Liver (tissue), 9 donors: ENCODE results near the gene CDH4. TPM values are rescaled to one million over a fixed set of nuclear protein-coding genes. Genes with fewer than 3 reads are reported as not detected.

Experiments used
- DNase-seq: peaks from one replicate; pipeline ENCODE4 v3.0.0-alpha.2; 2017; ENCODE audit warnings: low spot score
- H3K27ac ChIP-seq, 2 donors: one replicate each; pipeline ENCODE4 v1.7.0; 2013; ENCODE audit warnings: inconsistent platforms in 2 of 2, low read length in 2 of 2, control low read depth in 1 of 2, low read depth in 1 of 2, mild to moderate bottlenecking in 1 of 2
- H3K27me3 ChIP-seq, 4 donors: one replicate each; pipeline versions ENCODE4 v1.6.1 to v1.7.0; 2013; ENCODE audit warnings: low read length in 3 of 4, inconsistent platforms in 1 of 4, mild to moderate bottlenecking in 1 of 4, moderate library complexity in 1 of 4; ENCODE audit not compliant: control insufficient read depth in 4 of 4, insufficient read depth in 4 of 4
- H3K36me3 ChIP-seq, 4 donors: one replicate each; pipeline versions ENCODE4 v1.6.1 to v1.7.0; 2013; ENCODE audit warnings: low read length in 3 of 4, mild to moderate bottlenecking in 3 of 4, low read depth in 1 of 4, moderate library complexity in 1 of 4; ENCODE audit not compliant: control insufficient read depth in 4 of 4, insufficient read depth in 3 of 4
- H3K4me1 ChIP-seq, 4 donors: one replicate each; pipeline versions ENCODE4 v1.6.1 to v1.7.0; 2013; ENCODE audit warnings: low read length in 3 of 4, mild to moderate bottlenecking in 3 of 4, moderate library complexity in 1 of 4; ENCODE audit not compliant: control insufficient read depth in 4 of 4, insufficient read depth in 4 of 4
- H3K4me3 ChIP-seq, 3 donors: one replicate each; pipeline versions ENCODE4 v1.6.1 to v1.7.0; 2013; ENCODE audit warnings: low read length in 3 of 3, control low read depth in 1 of 3, low read depth in 1 of 3, mild to moderate bottlenecking in 1 of 3
- H3K9ac ChIP-seq, 2 donors: one replicate each; pipeline ENCODE4 v1.7.0; 2013; ENCODE audit warnings: low read length in 2 of 2, mild to moderate bottlenecking in 2 of 2, moderate library complexity in 2 of 2, control low read depth in 1 of 2, low read depth in 1 of 2
- H3K9me3 ChIP-seq, 4 donors: one replicate each; pipeline versions ENCODE4 v1.6.1 to v1.7.0; 2013; ENCODE audit warnings: low read length in 3 of 4; ENCODE audit not compliant: control insufficient read depth in 4 of 4
- EGR1 ChIP-seq, 2 donors: IDR thresholded peaks; 2 replicates each; pipeline ENCODE4 v1.6.1; 2016 to 2018; ENCODE audit warnings: antibody characterized with exemption in 2 of 2, low read depth in 2 of 2
- FOXA1 ChIP-seq: IDR thresholded peaks from 2 replicates; pipeline ENCODE4 v1.6.1; 2016; ENCODE audit warnings: antibody characterized with exemption
- FOXA2 ChIP-seq: IDR thresholded peaks from 2 replicates; pipeline ENCODE4 v1.6.1; 2016; ENCODE audit warnings: antibody characterized with exemption
- GABPA ChIP-seq, 2 donors: IDR thresholded peaks in 1 of 2; conservative IDR thresholded peaks in 1 of 2; 2 replicates each; pipeline ENCODE4 v1.6.1; 2016; ENCODE audit warnings: antibody characterized with exemption in 2 of 2, mild to moderate bottlenecking in 1 of 2, moderate library complexity in 1 of 2
- HNF4A ChIP-seq, 2 donors: conservative IDR thresholded peaks; 2 replicates each; pipeline ENCODE4 v1.6.1; 2016; ENCODE audit warnings: antibody characterized with exemption in 2 of 2, mild to moderate bottlenecking in 2 of 2
- HNF4G ChIP-seq: IDR thresholded peaks from 2 replicates; pipeline ENCODE4 v1.6.1; 2016; ENCODE audit warnings: antibody characterized with exemption
- JUND ChIP-seq, 2 donors: IDR thresholded peaks; 2 replicates each; pipeline ENCODE4 v1.6.1; 2016; ENCODE audit warnings: antibody characterized with exemption in 2 of 2
- NR2F2 ChIP-seq: IDR thresholded peaks from 2 replicates; pipeline ENCODE4 v1.6.1; 2016; ENCODE audit warnings: antibody characterized with exemption
- RAD21 ChIP-seq, 2 donors: IDR thresholded peaks; 2 replicates each; pipeline ENCODE4 v1.6.1; 2016; ENCODE audit warnings: antibody characterized with exemption in 2 of 2, mild to moderate bottlenecking in 2 of 2
- REST ChIP-seq: IDR thresholded peaks from 2 replicates; pipeline ENCODE4 v1.6.1; 2016; ENCODE audit warnings: antibody characterized with exemption, mild to moderate bottlenecking
- RXRA ChIP-seq, 2 donors: IDR thresholded peaks; 2 replicates each; pipeline ENCODE4 v1.6.1; 2017 to 2018; ENCODE audit warnings: antibody characterized with exemption in 2 of 2, mild to moderate bottlenecking in 1 of 2
- SP1 ChIP-seq: IDR thresholded peaks from 2 replicates; pipeline ENCODE4 v1.6.1; 2018; ENCODE audit warnings: antibody characterized with exemption, mild to moderate bottlenecking
- TAF1 ChIP-seq: conservative IDR thresholded peaks from 2 replicates; pipeline ENCODE4 v1.6.1; 2016; ENCODE audit warnings: antibody characterized with exemption, mild to moderate bottlenecking
- YY1 ChIP-seq: IDR thresholded peaks from 2 replicates; pipeline ENCODE4 v1.6.1; 2016; ENCODE audit warnings: antibody characterized with exemption, mild to moderate bottlenecking
- ZBTB33 ChIP-seq: IDR thresholded peaks from 2 replicates; pipeline ENCODE4 v1.6.1; 2016; ENCODE audit warnings: antibody characterized with exemption
- WGBS: extraction: QIAGEN DNeasy Blood & Tissue Kit; methylation state at CpG from one replicate; pipeline ENCODE4 v1.1.7; 2013; 5-methylcytosine and 5-hydroxymethylcytosine counted together
- polyA plus RNA-seq, 2 donors: library from polyadenylated mRNA; stranded (reverse) in 1 of 2; unstranded in 1 of 2; fragments of 200-250 nt in 1 of 2; fragments of >200 nt in 1 of 2; fragmentation: Nextera tagmentation in 1 of 2; extraction: Ambion mirVana in 1 of 2; gene quantifications; one replicate each; pipeline versions ENCODE4 v1.2.1 to v1.2.3, GENCODE V29; 2013 to 2015
- total RNA-seq, 2 donors: library from RNA; depleted of rRNA; stranded (reverse); fragments of >200 nt; gene quantifications; one replicate each; pipeline ENCODE4 v1.2.3, GENCODE V29; 2014
- TF ChIP-seq, protein P1 (sequence below): IDR thresholded peaks from 2 replicates; pipeline ENCODE4 v1.6.1; 2016; ENCODE audit warnings: antibody characterized with exemption
- TF ChIP-seq, protein P2 (sequence below): IDR thresholded peaks from 2 replicates; pipeline ENCODE4 v1.6.1; 2016; ENCODE audit warnings: antibody characterized with exemption
- TF ChIP-seq, protein P3 (sequence below): fragments of 150-350 bp; IDR thresholded peaks from 2 replicates; pipeline ENCODE4 v1.5.1; 2017; ENCODE audit warnings: improper control_type of control experiment, low read depth, low read length; ENCODE audit not compliant: missing input control
- donor health status: healthy.
- donor health status: healthy.
- donor health status: healthy.
- donor health status: healthy.
- donor health status: healthy.

Gene CDH4
- total and polyA plus RNA-seq, 4 donors: 0.03 to 0.25 (median 0.19) TPM; not detected in 1

GRCh38 chr20:61916318-61916891 lies 664.3 kb downstream of the CDH4 start:
- Histone ChIP-seq H3K4me3 (no peak overlapping the region), H3K27ac (no peak overlapping the region), H3K36me3 (no peaks in the 10 kb centered on the region), H3K27me3 (peaks cover 0 to 3% (median 0%) of the 10 kb centered on the region in 4 donors), H3K4me1 (no peaks in the 10 kb centered on the region), H3K9me3 (peaks cover 0 to 3% (median 0%) of the 10 kb centered on the region in 4 donors), H3K9ac (no peak overlapping the region)
- 82% methylated on average over 6 of the region's 6 CpGs for WGBS
- TF ChIP-seq EGR1 (IDR thresholded peaks at IDR 0.05; ENCODE audit: low read depth in 2 of 2): no peak
- no peak for DNase-seq

GRCh38 chr20:61917474-61918145 lies 665.5 kb downstream of the CDH4 start:
- H3K36me3 ChIP-seq: no peaks in the 10 kb centered on the region
- peaks cover 0 to 3% (median 0%) of the 10 kb centered on the region in 4 donors for H3K9me3 ChIP-seq
- peaks cover 0 to 3% (median 0%) of the 10 kb centered on the region in 4 donors for H3K27me3 ChIP-seq
- DNase-seq: no peak
- no peak overlapping the region for H3K9ac ChIP-seq
- TF ChIP-seq NR2F2: no peak
- no peaks in the 10 kb centered on the region for H3K4me1 ChIP-seq
- no peak overlapping the region for H3K4me3 ChIP-seq
- 63% methylated on average over 20 of the region's 20 CpGs for WGBS
- no peak overlapping the region for H3K27ac ChIP-seq

DNA sequence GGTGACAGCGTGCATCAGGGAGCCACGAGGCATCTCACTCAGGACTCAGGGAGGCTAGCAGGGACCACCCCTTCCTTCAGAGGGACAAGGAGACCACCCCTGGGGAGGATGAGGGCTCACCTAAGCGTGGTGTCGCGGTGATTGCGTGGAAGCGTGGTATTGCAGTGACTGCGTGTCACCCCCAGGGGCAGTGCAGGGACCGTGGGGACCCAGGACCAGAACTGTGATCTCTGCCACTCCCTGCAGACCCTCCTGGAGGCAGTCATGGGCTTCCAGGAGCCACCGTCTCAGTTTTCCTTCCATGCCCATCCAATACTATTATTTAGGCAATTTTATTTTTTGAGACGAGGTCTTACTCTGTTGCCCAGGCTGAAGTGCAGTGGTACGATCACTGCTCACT lies 666.5 kb downstream of the CDH4 start:
- 91% methylated on average over 12 of the region's 12 CpGs for WGBS
- no peak for DNase-seq
- peaks cover 0 to 3% (median 0%) of the 10 kb centered on the region in 4 donors for H3K27me3 ChIP-seq
- H3K9me3 ChIP-seq: peaks cover 0 to 3% (median 0%) of the 10 kb centered on the region in 4 donors
- H3K4me3 ChIP-seq: no peak overlapping the region
- H3K9ac ChIP-seq: no peak overlapping the region
- no peaks in the 10 kb centered on the region for H3K4me1 ChIP-seq
- TF ChIP-seq, protein P1, sequence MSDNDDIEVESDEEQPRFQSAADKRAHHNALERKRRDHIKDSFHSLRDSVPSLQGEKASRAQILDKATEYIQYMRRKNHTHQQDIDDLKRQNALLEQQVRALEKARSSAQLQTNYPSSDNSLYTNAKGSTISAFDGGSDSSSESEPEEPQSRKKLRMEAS: no peak
- no peak for TF ChIP-seq GABPA (IDR thresholded peaks at IDR 0.05 in 1 of 2, conservative IDR thresholded peaks at IDR 0.05 in 1 of 2)
- TF ChIP-seq RAD21 (IDR thresholded peaks at IDR 0.05): no peak
- no peak for TF ChIP-seq YY1
- TF ChIP-seq HNF4A (conservative IDR thresholded peaks at IDR 0.05): no peak
- no peak for TF ChIP-seq HNF4G
- TF ChIP-seq REST: no peak
- TF ChIP-seq, protein P2, sequence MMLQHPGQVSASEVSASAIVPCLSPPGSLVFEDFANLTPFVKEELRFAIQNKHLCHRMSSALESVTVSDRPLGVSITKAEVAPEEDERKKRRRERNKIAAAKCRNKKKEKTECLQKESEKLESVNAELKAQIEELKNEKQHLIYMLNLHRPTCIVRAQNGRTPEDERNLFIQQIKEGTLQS: no peak
- no peak for TF ChIP-seq ZBTB33
- TF ChIP-seq, protein P3, sequence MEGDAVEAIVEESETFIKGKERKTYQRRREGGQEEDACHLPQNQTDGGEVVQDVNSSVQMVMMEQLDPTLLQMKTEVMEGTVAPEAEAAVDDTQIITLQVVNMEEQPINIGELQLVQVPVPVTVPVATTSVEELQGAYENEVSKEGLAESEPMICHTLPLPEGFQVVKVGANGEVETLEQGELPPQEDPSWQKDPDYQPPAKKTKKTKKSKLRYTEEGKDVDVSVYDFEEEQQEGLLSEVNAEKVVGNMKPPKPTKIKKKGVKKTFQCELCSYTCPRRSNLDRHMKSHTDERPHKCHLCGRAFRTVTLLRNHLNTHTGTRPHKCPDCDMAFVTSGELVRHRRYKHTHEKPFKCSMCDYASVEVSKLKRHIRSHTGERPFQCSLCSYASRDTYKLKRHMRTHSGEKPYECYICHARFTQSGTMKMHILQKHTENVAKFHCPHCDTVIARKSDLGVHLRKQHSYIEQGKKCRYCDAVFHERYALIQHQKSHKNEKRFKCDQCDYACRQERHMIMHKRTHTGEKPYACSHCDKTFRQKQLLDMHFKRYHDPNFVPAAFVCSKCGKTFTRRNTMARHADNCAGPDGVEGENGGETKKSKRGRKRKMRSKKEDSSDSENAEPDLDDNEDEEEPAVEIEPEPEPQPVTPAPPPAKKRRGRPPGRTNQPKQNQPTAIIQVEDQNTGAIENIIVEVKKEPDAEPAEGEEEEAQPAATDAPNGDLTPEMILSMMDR: no peak
- TF ChIP-seq EGR1 (IDR thresholded peaks at IDR 0.05; ENCODE audit: low read depth in 2 of 2): no peak
- no peak for TF ChIP-seq FOXA2
- no peak for TF ChIP-seq RXRA (IDR thresholded peaks at IDR 0.05)
- no peak for TF ChIP-seq TAF1
- no peak for TF ChIP-seq JUND (IDR thresholded peaks at IDR 0.05)
- TF ChIP-seq SP1: no peak
- no peak for TF ChIP-seq FOXA1
- TF ChIP-seq NR2F2: no peak
- H3K27ac ChIP-seq: no peak overlapping the region
- H3K36me3 ChIP-seq: no peaks in the 10 kb centered on the region
